ENCODE results near the gene RIPPLY1.

The RIPPLY1 gene

GRCh38 chrX:106903291-106903824 is at the start of gene RIPPLY1:
TSS of gene RIPPLY1 (minus strand) at chrX:106903341. CDS start at chrX:106903287, 54 bp downstream.
- no peak for FAIRE-seq

- no peak for FAIRE-seq
Measured at GRCh38 chrX:106952538-106952937, 49.4 kb upstream of the RIPPLY1 start.

GRCh38 chrX:106952089-106952488 is 48.9 kb upstream of the RIPPLY1 start:
- no peak for FAIRE-seq

- FAIRE-seq = no peak
Measured at GRCh38 chrX:106951230-106951629, 48.1 kb upstream of the RIPPLY1 start.

- FAIRE-seq = no peak
Measured at GRCh38 chrX:106950381-106950780, 47.2 kb upstream of the RIPPLY1 start.

GRCh38 chrX:106949366-106949765 is 46.2 kb upstream of the RIPPLY1 start:
- no peak for FAIRE-seq

GRCh38 chrX:106948641-106949040 is 45.5 kb upstream of the RIPPLY1 start:
- no peak for FAIRE-seq

GRCh38 chrX:106946464-106946863 is 43.3 kb upstream of the RIPPLY1 start:
- FAIRE-seq = no peak

- FAIRE-seq = no peak
Measured at GRCh38 chrX:106940068-106940467, 36.9 kb upstream of the RIPPLY1 start.

- no peak for FAIRE-seq
Measured at GRCh38 chrX:106939566-106939965, 36.4 kb upstream of the RIPPLY1 start.

- FAIRE-seq = no peak
Measured at GRCh38 chrX:106936246-106936645, 33.1 kb upstream of the RIPPLY1 start.

- FAIRE-seq = no peak
Measured at GRCh38 chrX:106935175-106935574, 32.0 kb upstream of the RIPPLY1 start.

- no peak for FAIRE-seq
Measured at GRCh38 chrX:106933538-106933961, 30.4 kb upstream of the RIPPLY1 start.

- FAIRE-seq = no peak
Measured at GRCh38 chrX:106932960-106933537, 29.9 kb upstream of the RIPPLY1 start.

GRCh38 chrX:106932492-106932923 is 29.4 kb upstream of the RIPPLY1 start:
- FAIRE-seq = no peak

- FAIRE-seq = no peak
Measured at GRCh38 chrX:106931831-106932491, 28.8 kb upstream of the RIPPLY1 start.

- FAIRE-seq = no peak
Measured at GRCh38 chrX:106928227-106928626, 25.1 kb upstream of the RIPPLY1 start.

- no peak for FAIRE-seq
Measured at GRCh38 chrX:106927700-106928099, 24.6 kb upstream of the RIPPLY1 start.

- no peak for FAIRE-seq
Measured at GRCh38 chrX:106927023-106927422, 23.9 kb upstream of the RIPPLY1 start.

- no peak for FAIRE-seq
Measured at GRCh38 chrX:106921637-106922036, 18.5 kb upstream of the RIPPLY1 start.

- no peak for FAIRE-seq
Measured at GRCh38 chrX:106919932-106920452, 16.9 kb upstream of the RIPPLY1 start, which contains the start of gene CLDN2. TSS of gene CLDN2 (plus strand) at chrX:106920402. CDS start at chrX:106928229, 7,827 bp downstream.

- no peak for FAIRE-seq
Measured at GRCh38 chrX:106917830-106918500, 14.8 kb upstream of the RIPPLY1 start.

- FAIRE-seq = no peak
Measured at GRCh38 chrX:106912864-106913263, 9.7 kb upstream of the RIPPLY1 start.
